Mesenchymal stem cell (in vitro differentiated cells and primary cell): Measurements from ENCODE around the gene SOX14.

Experiments used
- DNase-seq: peaks from one replicate; pipeline ENCODE4 v3.0.0-alpha.2; 2013
- H2AFZ ChIP-seq: one replicate; pipeline ENCODE4 v1.6.1; 2013; ENCODE audit warnings: low read depth, mild to moderate bottlenecking, control low read depth, inconsistent platforms, low read length, moderate library complexity
- H2AK5ac ChIP-seq: 2 replicates; pipeline ENCODE4 v1.6.1; 2013; ENCODE audit warnings: low read length, moderate library complexity, mild to moderate bottlenecking, inconsistent platforms; ENCODE audit not compliant: severe bottlenecking
- H2BK120ac ChIP-seq: one replicate; pipeline ENCODE4 v1.6.1; 2013; ENCODE audit warnings: low read depth, mild to moderate bottlenecking, inconsistent platforms, low read length, moderate library complexity
- H2BK12ac ChIP-seq, 2 experiments: one replicate each; pipeline ENCODE4 v1.6.1; 2013; ENCODE audit warnings: inconsistent platforms in 2 of 2, low read length in 2 of 2, mild to moderate bottlenecking in 2 of 2, moderate library complexity in 2 of 2, control low read depth in 1 of 2
- H2BK15ac ChIP-seq: one replicate; pipeline ENCODE4 v1.6.1; 2013; ENCODE audit warnings: mild to moderate bottlenecking, low read depth, inconsistent platforms; ENCODE audit not compliant: poor library complexity, severe bottlenecking
- H2BK5ac ChIP-seq: 2 replicates; pipeline ENCODE4 v1.6.1; 2013; ENCODE audit warnings: low read depth, mild to moderate bottlenecking, low read length, control low read depth, inconsistent platforms; ENCODE audit not compliant: poor library complexity, severe bottlenecking
- H3K14ac ChIP-seq, 2 experiments: one replicate each; pipeline ENCODE4 v1.6.1; 2013; ENCODE audit warnings: inconsistent platforms in 2 of 2, low read length in 2 of 2, control low read depth in 1 of 2, mild to moderate bottlenecking in 1 of 2, moderate library complexity in 1 of 2
- H3K18ac ChIP-seq, 2 experiments: one replicate each; pipeline ENCODE4 v1.6.1; 2013; ENCODE audit warnings: inconsistent platforms in 2 of 2, low read length in 2 of 2, control low read depth in 1 of 2, low read depth in 1 of 2, mild to moderate bottlenecking in 1 of 2
- H3K23ac ChIP-seq, 2 experiments: one replicate each; pipeline ENCODE4 v1.6.1; 2013; ENCODE audit warnings: inconsistent platforms in 2 of 2, low read length in 2 of 2, mild to moderate bottlenecking in 2 of 2, moderate library complexity in 2 of 2, control low read depth in 1 of 2
- H3K27ac ChIP-seq: 2 replicates; pipeline ENCODE4 v1.5.1; 2013; ENCODE audit warnings: mild to moderate bottlenecking, moderate library complexity, low read length, control low read depth, inconsistent platforms; ENCODE audit not compliant: poor library complexity, severe bottlenecking
- H3K27me3 ChIP-seq, 2 experiments: 2 replicates each; pipeline versions ENCODE4 v1.6.1 to v1.7.0; 2013; ENCODE audit warnings: low read length in 2 of 2, mild to moderate bottlenecking in 2 of 2, moderate library complexity in 2 of 2, control low read depth in 1 of 2, inconsistent platforms in 1 of 2; ENCODE audit not compliant: control insufficient read depth in 1 of 2, insufficient read depth in 1 of 2
- H3K36me3 ChIP-seq, 2 experiments: 2 replicates each; pipeline versions ENCODE4 v1.6.1 to v1.7.0; 2013; ENCODE audit warnings: low read length in 2 of 2, control low read depth in 1 of 2, inconsistent platforms in 1 of 2, low read depth in 1 of 2, mild to moderate bottlenecking in 1 of 2; ENCODE audit not compliant: insufficient read depth in 2 of 2, control insufficient read depth in 1 of 2
- H3K4ac ChIP-seq, 2 experiments: one replicate each; pipeline ENCODE4 v1.6.1; 2013; ENCODE audit warnings: inconsistent platforms in 2 of 2, low read length in 2 of 2, mild to moderate bottlenecking in 2 of 2, moderate library complexity in 2 of 2, control low read depth in 1 of 2, low read depth in 1 of 2
- H3K4me1 ChIP-seq: 2 replicates; pipeline ENCODE4 v1.6.1; 2013; ENCODE audit warnings: low read depth, low read length, control low read depth; ENCODE audit not compliant: control insufficient read depth, insufficient read depth
- H3K4me2 ChIP-seq: 2 replicates; pipeline ENCODE4 v1.6.1; 2013; ENCODE audit warnings: low read length, mild to moderate bottlenecking, inconsistent platforms; ENCODE audit not compliant: poor library complexity, severe bottlenecking
- H3K4me3 ChIP-seq, 2 experiments: 2 replicates each; pipeline versions ENCODE4 v1.5.1 to v1.7.0; 2013; ENCODE audit warnings: low read length in 2 of 2, mild to moderate bottlenecking in 2 of 2, control low read depth in 1 of 2, low read depth in 1 of 2; ENCODE audit not compliant: insufficient read depth in 1 of 2
- H3K79me1 ChIP-seq: replicated peaks from 2 replicates; pipeline ENCODE4 v1.6.1; 2013; ENCODE audit warnings: mild to moderate bottlenecking, control low read depth, low read length, inconsistent platforms; ENCODE audit not compliant: poor library complexity, severe bottlenecking
- H3K9ac ChIP-seq: 2 replicates; pipeline ENCODE4 v1.7.0; 2013; ENCODE audit warnings: mild to moderate bottlenecking, low read length, moderate library complexity
- H3K9me3 ChIP-seq: 2 replicates; pipeline ENCODE4 v1.7.0; 2013; ENCODE audit warnings: mild to moderate bottlenecking, low read length; ENCODE audit not compliant: control insufficient read depth
- H4K8ac ChIP-seq: one replicate; pipeline ENCODE4 v1.6.1; 2013; ENCODE audit warnings: inconsistent platforms, mild to moderate bottlenecking, low read length, moderate library complexity
- H4K91ac ChIP-seq: one replicate; pipeline ENCODE4 v1.6.1; 2013; ENCODE audit warnings: mild to moderate bottlenecking, low read length, inconsistent platforms
- WGBS: methylation state at CpG from one replicate; pipeline ENCODE4 v1.1.7; 2013; ENCODE audit warnings: mixed read lengths; 5-methylcytosine and 5-hydroxymethylcytosine counted together

SOX14 gene

DNA sequence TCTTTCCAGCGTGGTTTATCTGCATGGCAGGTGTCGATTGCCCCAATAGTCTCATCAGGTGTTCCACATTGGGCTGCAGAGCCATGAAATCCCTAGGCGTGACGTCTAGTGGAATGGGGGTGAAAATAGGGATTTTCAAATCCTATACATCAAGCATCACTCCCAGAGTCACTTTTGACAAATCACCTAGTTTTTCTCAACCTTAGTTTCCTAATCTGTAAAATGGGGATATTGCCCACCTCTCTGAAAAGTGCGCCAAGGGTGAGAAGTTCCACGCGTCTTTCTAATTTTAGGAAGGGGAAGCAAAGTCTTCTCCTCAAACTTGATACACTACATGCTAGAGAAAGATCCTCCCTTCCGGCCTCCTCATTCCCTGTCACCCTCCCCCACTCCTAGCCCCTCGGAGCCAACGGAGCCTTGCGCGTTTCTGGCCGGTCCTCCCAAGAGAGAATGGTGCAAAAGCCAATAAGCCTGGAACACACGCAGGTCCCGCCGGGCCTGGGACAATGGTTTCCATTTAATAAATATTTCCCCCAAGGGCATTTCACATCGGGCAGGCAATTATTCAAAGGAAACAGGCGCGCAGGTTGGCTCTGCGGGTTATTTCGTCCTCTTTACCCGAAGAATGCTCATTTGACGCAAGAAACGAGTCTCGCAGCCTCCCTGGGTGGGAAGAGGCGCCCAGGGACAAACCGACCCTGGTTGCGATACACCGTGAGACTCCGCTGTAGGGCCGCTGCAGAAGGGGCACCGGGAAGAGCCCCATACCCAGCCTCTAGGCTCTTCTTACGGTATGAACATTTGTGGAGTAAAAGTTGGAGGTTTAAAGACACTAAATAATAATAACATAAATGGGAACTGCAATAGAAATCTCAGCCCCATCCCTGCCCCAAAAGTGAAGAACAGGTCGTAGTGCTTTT lies 1.2 kb upstream of the SOX14 start:
- 6% methylated on average over 29 of the region's 34 CpGs for WGBS
- Histone ChIP-seq H3K4me2 (no peak overlapping the region), H4K91ac (no peak overlapping the region), H3K36me3 (peaks cover 0 to 3% of the 10 kb centered on the region in 2 experiments), H2BK15ac (no peak overlapping the region), H2AFZ (no peak overlapping the region), H2BK5ac (no peak overlapping the region), H4K8ac (no peak overlapping the region), H3K4me3 (no peak overlapping the region), H3K9me3 (peaks cover 6% of the 10 kb centered on the region), H2AK5ac (no peak overlapping the region), H3K18ac (no peak overlapping the region), H3K4ac (no peak overlapping the region), H3K4me1 (peaks cover 10% of the 10 kb centered on the region), H3K23ac (no peak overlapping the region), H2BK120ac (no peak overlapping the region), H3K27me3 (peaks cover 79 to 88% of the 10 kb centered on the region in 2 experiments), H2BK12ac (no peak overlapping the region), H3K9ac (no peak overlapping the region), H3K79me1 (no peaks in the 10 kb centered on the region), H3K14ac (no peak overlapping the region), H3K27ac (no peak overlapping the region)
- DNase-seq: no peak

DNA sequence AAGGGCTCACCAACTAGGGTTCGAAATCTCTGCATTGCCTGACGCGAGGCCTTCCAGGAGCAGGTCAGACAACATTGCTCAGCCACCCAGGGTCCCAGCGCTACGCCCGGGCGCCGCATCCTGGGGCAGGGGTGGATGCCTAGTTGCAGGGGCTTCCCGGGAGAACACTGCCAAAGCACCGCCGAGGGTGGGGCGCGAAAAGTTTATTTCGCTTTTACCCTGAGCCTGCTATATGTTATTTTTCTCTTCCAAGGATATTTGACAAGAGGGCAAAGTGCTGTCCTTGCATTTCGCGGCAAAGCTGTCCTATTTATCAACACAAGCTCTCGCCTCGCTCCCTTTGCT lies 549 bp upstream of the SOX14 start:
- WGBS: 7% methylated on average over 18 of the region's 18 CpGs
- H4K8ac ChIP-seq: no peak overlapping the region
- peaks cover 0 to 3% of the 10 kb centered on the region in 2 experiments for H3K36me3 ChIP-seq
- no peak overlapping the region for H2BK12ac ChIP-seq
- no peaks in the 10 kb centered on the region for H3K79me1 ChIP-seq
- H3K27ac ChIP-seq: no peak overlapping the region
- no peak for DNase-seq
- no peak overlapping the region for H2BK15ac ChIP-seq
- H3K18ac ChIP-seq: no peak overlapping the region
- no peak overlapping the region for H3K4ac ChIP-seq
- no peak overlapping the region for H2BK5ac ChIP-seq
- no peak overlapping the region for H2AK5ac ChIP-seq
- no peak overlapping the region for H4K91ac ChIP-seq
- H2BK120ac ChIP-seq: no peak overlapping the region
- peaks cover 86 to 93% of the 10 kb centered on the region in 2 experiments for H3K27me3 ChIP-seq
- H3K9me3 ChIP-seq: peaks cover 6% of the 10 kb centered on the region
- no peak overlapping the region for H3K4me3 ChIP-seq
- no peak overlapping the region for H3K9ac ChIP-seq
- H3K4me1 ChIP-seq: peaks cover 16% of the 10 kb centered on the region
- H3K4me2 ChIP-seq: no peak overlapping the region
- H3K14ac ChIP-seq: no peak overlapping the region
- no peak overlapping the region for H3K23ac ChIP-seq
- H2AFZ ChIP-seq: no peak overlapping the region

GRCh38 chr3:137764563-137765309 lies 621 bp downstream of the SOX14 start:
- H3K9me3 ChIP-seq: peaks cover 6% of the 10 kb centered on the region
- no peak overlapping the region for H2BK12ac ChIP-seq
- H2AFZ ChIP-seq: no peak overlapping the region
- no peak overlapping the region for H2BK5ac ChIP-seq
- H4K91ac ChIP-seq: no peak overlapping the region
- H2BK15ac ChIP-seq: no peak overlapping the region
- H2BK120ac ChIP-seq: no peak overlapping the region
- no peak for DNase-seq
- H3K27me3 ChIP-seq: peaks cover 97% of the 10 kb centered on the region in 2 experiments
- WGBS: 3% methylated on average over 58 of the region's 58 CpGs
- no peak overlapping the region for H4K8ac ChIP-seq
- peak overlapping the region in 1 of 2 experiments; percentile 24 for H3K4me3 ChIP-seq
- peaks cover 20% of the 10 kb centered on the region for H3K4me1 ChIP-seq
- H3K27ac ChIP-seq: no peak overlapping the region
- no peaks in the 10 kb centered on the region for H3K79me1 ChIP-seq
- H3K14ac ChIP-seq: no peak overlapping the region
- H3K4me2 ChIP-seq: no peak overlapping the region
- no peak overlapping the region for H2AK5ac ChIP-seq
- no peak overlapping the region for H3K23ac ChIP-seq
- H3K4ac ChIP-seq: no peak overlapping the region
- peaks cover 0 to 3% of the 10 kb centered on the region in 2 experiments for H3K36me3 ChIP-seq
- no peak overlapping the region for H3K9ac ChIP-seq
- H3K18ac ChIP-seq: no peak overlapping the region
